GM18867 (cell line): ENCODE measurements around the gene RSPH1.

Experiments used
- ATAC-seq: cut with Tn5 transposase; IDR thresholded peaks from one replicate; pipeline ENCODE4 v1.9.1; 2021; ENCODE audit warnings: mild to moderate bottlenecking, moderate library complexity; ENCODE audit not compliant: unreplicated experiment

The RSPH1 gene

GRCh38 chr21:42468491-42469131 is 27.4 kb downstream of the RSPH1 start:
- no peak for ATAC-seq

- ATAC-seq, result no peak
These were observed 28.7 kb downstream of the RSPH1 start for GRCh38 chr21:42467140-42467983.

GRCh38 chr21:42466700-42467099 is 29.3 kb downstream of the RSPH1 start:
- ATAC-seq, result no peak

GRCh38 chr21:42465803-42466127 is 30.3 kb downstream of the RSPH1 start:
- ATAC-seq, result no peak

GRCh38 chr21:42465008-42465802 is 30.8 kb downstream of the RSPH1 start:
- ATAC-seq, result peak; percentile 26

- no peak for ATAC-seq
These were observed 32.0 kb downstream of the RSPH1 start for GRCh38 chr21:42463861-42464515.

- no peak for ATAC-seq
These were observed 33.8 kb downstream of the RSPH1 start for GRCh38 chr21:42461881-42462877.

- ATAC-seq, result no peak
These were observed 34.9 kb downstream of the RSPH1 start for GRCh38 chr21:42461185-42461520.

GRCh38 chr21:42460391-42461184 is 35.4 kb downstream of the RSPH1 start:
- peak; percentile 63 for ATAC-seq

- ATAC-seq, result no peak
These were observed 36.3 kb downstream of the RSPH1 start for GRCh38 chr21:42459546-42460215.

GRCh38 chr21:42459082-42459460 is 37.0 kb downstream of the RSPH1 start:
- ATAC-seq, result no peak

- no peak for ATAC-seq
These were observed 39.6 kb downstream of the RSPH1 start for GRCh38 chr21:42456457-42456856.

- ATAC-seq, result no peak
These were observed 40.1 kb downstream of the RSPH1 start for GRCh38 chr21:42455754-42456440.

GRCh38 chr21:42455196-42455595 is 40.8 kb downstream of the RSPH1 start:
- no peak for ATAC-seq

- ATAC-seq, result no peak
These were observed 41.2 kb downstream of the RSPH1 start for GRCh38 chr21:42454786-42455185.

- ATAC-seq, result no peak
These were observed 41.9 kb downstream of the RSPH1 start for GRCh38 chr21:42453986-42454570.

- no peak for ATAC-seq
These were observed 42.6 kb downstream of the RSPH1 start for GRCh38 chr21:42453224-42453985.
